AG09319 (cell line): ENCODE data around the gene UBAC2.
"Not testable (repeated sequence)": the region's sequence is repeated elsewhere in the genome, so short reads cannot be mapped to it uniquely, and the experiment has no call there.

ENCODE experiments used
- DNase-seq: peaks from one replicate; pipeline ENCODE4 v3.0.0-alpha.2; 2010; ENCODE audit warnings: low read depth; ENCODE audit errors: extremely low read depth
- TF ChIP-seq, protein P1 (sequence below): IDR thresholded peaks from 2 replicates; pipeline ENCODE4 v1.5.1; 2011; ENCODE audit warnings: low read depth, mild to moderate bottlenecking, inconsistent platforms, low read length, moderate library complexity

The UBAC2 gene

DNA sequence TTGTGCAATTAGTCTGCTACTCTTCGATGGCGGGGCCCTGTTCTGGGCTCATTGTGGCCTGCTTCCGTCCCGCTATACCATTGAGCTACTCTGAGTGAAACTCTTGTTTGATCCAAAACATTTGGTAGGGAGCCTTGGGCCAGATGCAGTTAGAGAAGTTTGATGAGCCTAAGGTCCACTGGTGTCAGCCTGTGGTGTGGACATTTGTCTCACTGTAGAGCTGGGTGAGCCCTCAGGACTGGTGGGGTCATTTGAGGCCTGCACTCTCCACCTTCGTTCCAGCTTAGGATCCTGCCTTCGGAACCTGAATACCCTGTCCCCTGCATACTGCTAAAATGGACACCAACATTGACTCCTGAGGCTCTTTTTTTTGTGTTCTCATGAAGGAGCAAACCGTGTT is 6.9 kb downstream of the UBAC2 start:
- DNase-seq: no peak

DNA sequence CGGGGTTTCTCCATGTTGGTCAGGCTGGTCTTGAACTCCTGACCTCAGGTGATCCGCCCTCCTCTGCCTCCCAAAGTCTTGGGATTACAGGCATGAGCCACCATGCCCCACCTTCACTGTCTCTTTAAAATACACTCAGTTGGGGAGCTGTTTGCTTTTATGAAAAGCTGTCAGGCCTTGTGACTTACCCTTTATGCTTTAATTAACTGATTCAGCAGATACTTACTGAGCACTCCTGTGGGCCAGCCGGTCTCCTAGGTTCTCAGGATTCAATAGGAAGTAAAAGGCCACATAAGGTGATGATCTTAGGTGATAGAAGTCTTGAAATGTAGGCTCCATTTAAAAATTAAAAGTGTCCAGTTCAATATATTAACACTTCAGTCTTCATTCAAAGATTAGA is 7.5 kb downstream of the UBAC2 start:
- TF ChIP-seq, protein P1, sequence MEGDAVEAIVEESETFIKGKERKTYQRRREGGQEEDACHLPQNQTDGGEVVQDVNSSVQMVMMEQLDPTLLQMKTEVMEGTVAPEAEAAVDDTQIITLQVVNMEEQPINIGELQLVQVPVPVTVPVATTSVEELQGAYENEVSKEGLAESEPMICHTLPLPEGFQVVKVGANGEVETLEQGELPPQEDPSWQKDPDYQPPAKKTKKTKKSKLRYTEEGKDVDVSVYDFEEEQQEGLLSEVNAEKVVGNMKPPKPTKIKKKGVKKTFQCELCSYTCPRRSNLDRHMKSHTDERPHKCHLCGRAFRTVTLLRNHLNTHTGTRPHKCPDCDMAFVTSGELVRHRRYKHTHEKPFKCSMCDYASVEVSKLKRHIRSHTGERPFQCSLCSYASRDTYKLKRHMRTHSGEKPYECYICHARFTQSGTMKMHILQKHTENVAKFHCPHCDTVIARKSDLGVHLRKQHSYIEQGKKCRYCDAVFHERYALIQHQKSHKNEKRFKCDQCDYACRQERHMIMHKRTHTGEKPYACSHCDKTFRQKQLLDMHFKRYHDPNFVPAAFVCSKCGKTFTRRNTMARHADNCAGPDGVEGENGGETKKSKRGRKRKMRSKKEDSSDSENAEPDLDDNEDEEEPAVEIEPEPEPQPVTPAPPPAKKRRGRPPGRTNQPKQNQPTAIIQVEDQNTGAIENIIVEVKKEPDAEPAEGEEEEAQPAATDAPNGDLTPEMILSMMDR: no peak
- no peak for DNase-seq

More for the DNA sequence above, 6.9 kb downstream of the UBAC2 start:
- TF ChIP-seq, protein P1: no peak

DNA sequence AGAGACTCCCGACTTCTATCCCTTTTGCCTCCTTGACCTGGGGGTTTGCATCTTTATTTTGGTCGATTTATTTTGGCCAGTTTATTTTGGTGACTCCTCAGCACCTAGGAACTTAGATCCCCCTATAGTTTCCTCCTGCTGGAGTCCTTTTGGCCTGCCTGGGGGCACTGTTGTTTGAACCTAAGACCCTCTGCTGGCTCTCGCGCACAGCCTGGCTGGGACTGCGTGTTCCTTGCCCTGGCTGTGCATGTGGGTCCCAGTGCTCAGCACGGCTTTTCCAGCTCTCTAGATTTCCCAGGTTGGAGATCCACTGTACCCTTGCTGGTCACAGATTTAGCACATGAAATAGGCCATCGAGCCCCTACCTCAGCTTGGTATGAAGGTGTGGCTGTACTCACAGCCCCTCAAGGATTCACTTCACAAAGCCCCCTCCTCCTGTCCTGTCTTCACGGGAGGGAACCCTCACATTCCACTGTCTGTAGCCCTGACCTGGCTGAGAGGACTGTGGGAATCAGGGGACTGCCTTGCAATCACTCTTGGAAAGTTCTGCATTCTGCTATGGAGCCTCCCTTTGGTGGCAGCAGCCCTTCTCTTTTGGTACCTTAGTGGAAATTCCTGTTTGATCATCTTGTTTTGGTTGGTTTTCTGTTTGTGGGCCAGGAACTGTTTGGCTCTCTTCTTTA is 8.3 kb downstream of the UBAC2 start:
- TF ChIP-seq, protein P1: no peak
- no peak for DNase-seq

DNA sequence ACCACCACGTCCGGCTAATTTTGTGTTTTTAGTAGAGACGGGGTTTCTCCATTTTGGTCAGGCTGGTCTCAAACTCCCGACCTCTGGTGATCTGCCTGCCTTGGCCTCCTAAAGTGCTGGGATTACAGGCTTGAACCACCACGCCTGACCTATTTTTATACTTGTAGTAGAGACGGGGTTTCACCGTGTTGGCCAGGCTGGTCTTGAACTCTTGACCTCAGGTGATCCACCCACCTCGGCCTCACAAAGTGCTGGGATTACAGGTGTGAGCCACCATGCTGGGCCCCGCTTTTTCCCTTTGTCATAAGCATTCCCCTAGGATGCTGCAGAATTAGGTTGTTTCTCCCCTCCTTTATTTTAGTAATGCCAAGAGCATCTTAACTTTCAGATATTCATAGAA is 10.0 kb downstream of the UBAC2 start:
- not testable (repeated sequence) for DNase-seq

GRCh38 chr13:99211421-99212035 is 10.9 kb downstream of the UBAC2 start:
- DNase-seq: no peak
- TF ChIP-seq, protein P1: no peak

GRCh38 chr13:99214232-99214631 is 13.6 kb downstream of the UBAC2 start:
- TF ChIP-seq, protein P1: no peak
- no peak for DNase-seq

DNA sequence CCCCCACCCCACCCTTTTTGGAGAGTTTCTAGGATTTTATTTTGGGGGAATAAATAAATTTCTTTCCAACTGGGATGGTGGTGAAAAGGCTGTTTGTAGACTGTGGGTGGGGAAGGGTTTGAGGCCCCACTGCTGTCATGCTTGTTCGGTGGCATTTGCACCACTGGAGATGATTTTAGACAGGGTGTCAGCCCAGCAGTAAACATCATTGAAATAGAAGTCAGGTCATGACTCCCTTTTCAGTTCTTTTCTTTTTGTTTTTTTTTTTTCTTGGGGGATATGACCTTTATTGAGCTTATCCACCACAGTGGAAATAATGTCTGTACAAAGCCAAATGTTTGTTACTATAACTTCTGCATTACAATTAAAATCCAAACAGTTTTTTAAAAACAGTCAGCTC is 14.1 kb downstream of the UBAC2 start:
- TF ChIP-seq, protein P1: no peak
- no peak for DNase-seq
